HG02642 (cell line): ENCODE measurements around the gene MYCN.

Experiments
- ATAC-seq: cut with Tn5 transposase; IDR thresholded peaks from one replicate; pipeline ENCODE4 v1.9.1; 2021; ENCODE audit warnings: mild to moderate bottlenecking; ENCODE audit not compliant: unreplicated experiment, poor library complexity

Gene MYCN

GRCh38 chr2:15974565-15975260 is 34.4 kb downstream of the MYCN start:
- ATAC-seq = no peak

- no peak for ATAC-seq
These were observed 34.9 kb downstream of the MYCN start for GRCh38 chr2:15975261-15975600.

- no peak for ATAC-seq
These were observed 35.3 kb downstream of the MYCN start for GRCh38 chr2:15975676-15976075.

GRCh38 chr2:15976354-15976753 is 36.0 kb downstream of the MYCN start:
- no peak for ATAC-seq

GRCh38 chr2:15979051-15979758 is 38.9 kb downstream of the MYCN start:
- ATAC-seq = no peak

GRCh38 chr2:15979759-15980604 is 39.6 kb downstream of the MYCN start:
- no peak for ATAC-seq

- no peak for ATAC-seq
These were observed 40.3 kb downstream of the MYCN start for GRCh38 chr2:15980605-15981098.

GRCh38 chr2:15981646-15982045 is 41.3 kb downstream of the MYCN start:
- no peak for ATAC-seq

GRCh38 chr2:15982285-15983044 is 42.1 kb downstream of the MYCN start:
- ATAC-seq = no peak

GRCh38 chr2:15983496-15983895 is 43.1 kb downstream of the MYCN start:
- ATAC-seq = no peak

GRCh38 chr2:15984368-15985255 is 44.3 kb downstream of the MYCN start:
- ATAC-seq = no peak

- ATAC-seq = no peak
These were observed 45.2 kb downstream of the MYCN start for GRCh38 chr2:15985531-15985930.

- no peak for ATAC-seq
These were observed 45.8 kb downstream of the MYCN start for GRCh38 chr2:15986068-15986560.

GRCh38 chr2:15986644-15987043 is 46.3 kb downstream of the MYCN start:
- ATAC-seq = no peak

- ATAC-seq = no peak
These were observed 48.4 kb downstream of the MYCN start for GRCh38 chr2:15988733-15989132.

- no peak for ATAC-seq
These were observed 49.2 kb downstream of the MYCN start for GRCh38 chr2:15989559-15989958.

GRCh38 chr2:15990151-15991101 is 50.1 kb downstream of the MYCN start:
- no peak for ATAC-seq

- no peak for ATAC-seq
These were observed 50.9 kb downstream of the MYCN start for GRCh38 chr2:15991231-15991630.
